HG03060 (cell line): ENCODE results near the gene NEK5.
"Not testable (repeated sequence)": the region's sequence is repeated elsewhere in the genome, so short reads cannot be mapped to it uniquely, and the experiment has no call there.

Experiments
- ATAC-seq: cut with Tn5 transposase; IDR thresholded peaks from one replicate; pipeline ENCODE4 v1.9.1; 2021; ENCODE audit warnings: low read depth, moderate number of reproducible peaks; ENCODE audit not compliant: unreplicated experiment

Gene NEK5

GRCh38 chr13:52141299-52141698 lies 12.4 kb upstream of the NEK5 start:
- no peak for ATAC-seq

GRCh38 chr13:52137489-52137888 lies 8.6 kb upstream of the NEK5 start:
- no peak for ATAC-seq

GRCh38 chr13:52136763-52137162 lies 7.9 kb upstream of the NEK5 start:
- ATAC-seq, result no peak

DNA sequence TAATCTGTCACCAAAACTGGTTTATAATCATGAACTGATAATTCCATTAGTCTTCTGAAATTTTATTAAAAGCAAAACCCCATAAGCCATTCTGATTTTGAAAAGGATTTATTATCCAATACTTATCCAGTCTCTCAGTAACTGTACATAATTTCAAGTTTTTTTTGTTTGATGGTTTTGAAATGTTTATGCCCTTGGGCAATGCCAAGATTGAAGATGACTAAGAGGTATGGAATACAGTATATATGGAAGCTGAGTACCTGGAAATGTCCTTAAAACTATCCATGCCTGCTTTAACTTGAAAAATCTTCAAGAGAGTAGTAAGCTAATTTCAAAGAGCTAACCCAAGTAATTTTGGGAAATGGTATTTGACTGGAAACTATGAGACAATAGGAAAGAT lies 1.8 kb upstream of the NEK5 start:
- no peak for ATAC-seq

GRCh38 chr13:52127783-52128702 lies 830 bp downstream of the NEK5 start:
- ATAC-seq, result no peak

GRCh38 chr13:52127378-52127777 lies 1.5 kb downstream of the NEK5 start:
- ATAC-seq, result no peak

DNA sequence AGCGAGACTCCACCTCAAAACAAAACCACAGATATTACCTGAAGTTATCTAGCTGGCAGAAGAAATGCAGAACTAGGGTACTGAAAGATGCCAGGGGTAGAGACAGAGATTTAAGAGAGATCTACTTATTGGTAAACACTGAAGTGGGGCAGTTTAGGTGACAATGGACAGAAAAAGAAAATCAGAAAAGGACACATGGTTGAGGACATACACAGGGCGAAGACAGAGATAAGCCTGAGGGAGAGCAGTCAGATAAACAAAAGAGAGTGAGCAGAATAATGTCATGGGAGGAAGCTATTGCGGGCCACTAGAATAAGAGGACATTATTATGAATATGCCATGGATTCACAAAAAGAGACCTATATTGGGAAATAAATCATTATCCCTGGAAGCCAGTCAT lies 3.3 kb downstream of the NEK5 start:
- no peak for ATAC-seq

DNA sequence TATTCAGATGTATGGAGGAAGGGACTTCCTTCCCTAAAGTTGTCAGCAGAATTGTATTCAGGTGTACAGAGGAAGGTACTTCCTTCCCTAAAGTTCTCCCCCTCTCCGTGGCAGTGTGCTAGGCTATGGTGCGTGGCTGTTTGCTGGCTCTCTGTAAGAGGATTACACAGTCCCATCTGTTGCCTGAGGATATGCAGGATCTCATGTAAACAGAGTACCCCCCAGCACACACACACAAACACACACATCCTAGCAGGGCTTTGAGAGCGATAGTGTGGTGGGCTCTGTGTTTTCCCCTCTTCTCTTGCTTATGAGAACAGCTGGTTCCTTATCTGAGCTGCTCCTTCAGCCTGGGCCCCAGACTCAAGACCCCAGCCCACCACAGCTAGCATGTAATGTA lies 10.3 kb downstream of the NEK5 start:
- no peak for ATAC-seq

- no peak for ATAC-seq
These were observed 10.8 kb downstream of the NEK5 start for GRCh38 chr13:52118095-52118494.

GRCh38 chr13:52112591-52112990 lies 16.3 kb downstream of the NEK5 start:
- ATAC-seq, result no peak

DNA sequence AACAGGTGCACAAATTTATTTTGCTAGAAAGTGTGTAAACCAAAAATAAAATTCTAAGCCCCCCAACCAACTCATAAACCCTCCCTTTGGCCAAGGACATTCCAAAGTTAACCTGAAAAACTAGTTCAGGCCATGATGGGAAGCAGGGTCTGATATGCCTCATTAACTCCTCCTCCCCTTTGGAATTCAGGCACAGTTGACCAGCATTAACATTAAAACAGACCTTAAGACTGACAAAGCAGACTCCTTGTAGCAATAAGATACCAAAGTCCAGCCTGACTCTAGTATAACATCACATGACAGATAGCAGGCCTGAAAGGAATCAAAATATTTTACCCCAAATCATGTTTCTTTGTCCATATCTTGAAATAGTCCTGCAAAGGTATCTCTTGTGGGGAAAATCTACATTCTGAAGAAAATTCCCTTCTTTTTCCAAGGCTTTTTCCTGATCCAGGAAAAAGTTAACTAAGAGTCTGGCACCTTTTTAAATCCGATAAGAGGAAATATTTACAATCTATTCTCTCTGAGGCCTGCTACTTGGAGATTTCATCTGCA lies 19.7 kb downstream of the NEK5 start:
- no peak for ATAC-seq

DNA sequence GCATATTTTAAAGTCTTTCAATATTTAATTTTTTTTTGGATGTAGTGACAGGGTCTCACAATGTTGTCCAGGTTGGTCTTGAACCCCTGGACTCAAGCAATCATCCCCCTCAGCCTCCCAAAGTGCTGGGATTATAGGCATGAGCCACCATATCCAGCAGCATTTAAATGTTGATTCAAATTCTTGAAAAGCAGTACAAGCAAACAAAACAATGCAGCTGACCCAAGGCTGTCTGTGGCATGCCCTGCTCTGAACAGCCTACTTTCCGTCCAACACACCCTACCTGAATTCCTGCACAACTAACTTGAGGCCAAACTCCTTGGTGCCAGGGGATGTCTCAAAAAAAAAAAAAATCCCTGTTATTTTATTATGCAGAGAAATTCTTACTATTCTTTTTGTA lies 23.0 kb downstream of the NEK5 start:
- no peak for ATAC-seq

- no peak for ATAC-seq
These were observed 24.2 kb downstream of the NEK5 start for GRCh38 chr13:52104624-52105023.

GRCh38 chr13:52103386-52103785 lies 25.5 kb downstream of the NEK5 start:
- no peak for ATAC-seq

- ATAC-seq, result not testable (repeated sequence)
These were observed 26.4 kb downstream of the NEK5 start for GRCh38 chr13:52102423-52102822.

DNA sequence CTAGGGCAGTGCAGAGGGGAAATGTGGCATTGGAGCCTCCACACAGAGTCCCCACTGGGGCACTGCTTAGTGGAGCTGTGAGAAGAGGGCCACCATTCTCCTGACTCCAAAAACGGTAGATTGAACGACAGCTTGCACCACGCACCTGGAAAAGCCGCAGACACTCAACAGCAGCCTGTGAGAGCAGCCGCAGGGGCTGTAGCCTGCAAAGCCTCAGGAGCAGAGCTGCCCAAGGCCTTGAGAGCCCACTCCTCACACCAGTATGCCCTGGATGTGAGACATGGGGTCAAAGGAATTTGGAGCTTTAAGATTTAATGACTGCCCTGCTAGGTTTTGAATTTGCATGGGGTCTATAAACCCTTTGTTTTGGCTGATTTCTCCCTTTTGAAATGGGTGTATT lies 31.7 kb downstream of the NEK5 start:
- ATAC-seq, result no peak

- no peak for ATAC-seq
These were observed 32.1 kb downstream of the NEK5 start for GRCh38 chr13:52096748-52097147.

- ATAC-seq, result no peak
These were observed 32.8 kb downstream of the NEK5 start for GRCh38 chr13:52096062-52096461.

GRCh38 chr13:52092087-52092486 lies 36.8 kb downstream of the NEK5 start:
- no peak for ATAC-seq

- ATAC-seq, result no peak
These were observed 37.4 kb downstream of the NEK5 start for GRCh38 chr13:52091473-52091872.

GRCh38 chr13:52085421-52085820 lies 43.5 kb downstream of the NEK5 start:
- ATAC-seq, result no peak

- not testable (repeated sequence) for ATAC-seq
These were observed 43.9 kb downstream of the NEK5 start for GRCh38 chr13:52084981-52085380.
